CD4-positive, alpha-beta T cell treated with Interleukin-15 for 4 hours (primary cell): ENCODE data around the gene CAMK4.
"Not testable (repeated sequence)": the region's sequence is repeated elsewhere in the genome, so short reads cannot be mapped to it uniquely, and the experiment has no call there.

Source experiments
- DNase-seq: peaks from one replicate; pipeline ENCODE4 v3.0.0-alpha.2; 2020; ENCODE audit warnings: low spot score

CAMK4 gene

GRCh38 chr5:111257610-111258009 is 33.4 kb downstream of the CAMK4 start:
- not testable (repeated sequence) for DNase-seq

- no peak for DNase-seq
Measured at GRCh38 chr5:111259636-111260035, 35.5 kb downstream of the CAMK4 start.

- DNase-seq, result no peak
Measured at GRCh38 chr5:111261610-111262009, 37.4 kb downstream of the CAMK4 start.

- no peak for DNase-seq
Measured at GRCh38 chr5:111262153-111262552, 38.0 kb downstream of the CAMK4 start.

- no peak for DNase-seq
Measured at GRCh38 chr5:111262815-111263214, 38.6 kb downstream of the CAMK4 start.

- no peak for DNase-seq
Measured at GRCh38 chr5:111266491-111266890, 42.3 kb downstream of the CAMK4 start.

- DNase-seq, result no peak
Measured at GRCh38 chr5:111268300-111268699, 44.1 kb downstream of the CAMK4 start.

GRCh38 chr5:111271885-111272284 is 47.7 kb downstream of the CAMK4 start:
- DNase-seq, result no peak

GRCh38 chr5:111277061-111277460 is 52.9 kb downstream of the CAMK4 start:
- DNase-seq, result no peak

- DNase-seq, result peak; percentile 88
Measured at GRCh38 chr5:111278858-111279504, 54.8 kb downstream of the CAMK4 start.

- no peak for DNase-seq
Measured at GRCh38 chr5:111280282-111280951, 56.2 kb downstream of the CAMK4 start.

GRCh38 chr5:111282798-111283197 is 58.6 kb downstream of the CAMK4 start:
- no peak for DNase-seq

GRCh38 chr5:111284825-111285224 is 60.6 kb downstream of the CAMK4 start:
- no peak for DNase-seq

GRCh38 chr5:111294551-111294950 is 70.4 kb downstream of the CAMK4 start:
- DNase-seq, result no peak

- no peak for DNase-seq
Measured at GRCh38 chr5:111295649-111296048, 71.5 kb downstream of the CAMK4 start.

- DNase-seq, result no peak
Measured at GRCh38 chr5:111296570-111296969, 72.4 kb downstream of the CAMK4 start.

- no peak for DNase-seq
Measured at GRCh38 chr5:111299067-111299481, 74.9 kb downstream of the CAMK4 start.

GRCh38 chr5:111299831-111300432 is 75.7 kb downstream of the CAMK4 start:
- no peak for DNase-seq

- no peak for DNase-seq
Measured at GRCh38 chr5:111301264-111301663, 77.1 kb downstream of the CAMK4 start.

GRCh38 chr5:111302043-111302442 is 77.9 kb downstream of the CAMK4 start:
- not testable (repeated sequence) for DNase-seq

GRCh38 chr5:111308951-111309350 is 84.8 kb downstream of the CAMK4 start:
- no peak for DNase-seq

- no peak for DNase-seq
Measured at GRCh38 chr5:111309384-111309783, 85.2 kb downstream of the CAMK4 start.
